Measurements from ENCODE around the gene NPL. TPM values are rescaled to one million over a fixed set of nuclear protein-coding genes. Genes with fewer than 3 reads are reported as not detected.

Gene NPL
- total RNA-seq, 3 donors from 2014 or later, result 8.1 to 12.5 (median 12.1) TPM

DNA sequence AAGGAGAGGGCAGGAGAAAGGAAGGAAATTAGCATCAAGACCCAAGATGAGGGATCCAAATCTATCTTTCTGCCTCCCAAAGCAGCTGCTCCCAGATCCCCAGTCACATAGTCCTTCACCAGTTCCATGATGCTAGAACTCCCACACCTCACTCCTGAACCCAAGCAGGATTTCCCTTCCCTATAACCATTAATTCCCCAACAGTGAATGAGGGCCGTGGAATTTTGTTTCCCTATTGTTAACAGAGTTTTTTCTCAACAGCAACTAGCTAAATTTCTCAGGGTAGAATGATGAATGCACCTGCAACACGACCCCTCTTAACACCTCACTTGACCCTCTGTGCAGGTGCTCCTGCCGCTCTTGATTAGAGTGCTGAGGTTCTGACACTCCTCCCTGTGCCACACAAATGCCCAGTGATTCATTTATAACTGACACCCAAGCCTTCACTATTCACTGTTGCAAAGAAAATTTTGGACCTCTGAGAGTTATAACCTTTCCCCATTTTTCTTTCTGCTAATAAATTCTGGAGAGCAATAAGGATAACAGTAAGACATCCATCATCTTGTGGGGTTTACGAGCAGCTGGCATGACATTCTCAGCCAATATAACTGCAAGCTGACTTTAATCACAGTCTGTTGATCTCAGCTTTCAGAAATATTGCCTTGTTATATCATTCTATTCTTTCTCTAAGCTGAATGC is 25.4 kb upstream of the NPL start:
- ATAC-seq (no peak), DNase-seq (no peak)
- H3K36me3 ChIP-seq (ENCODE audit: low read depth), result no peaks in the 10 kb centered on the region
- intact Hi-C loops (cut with DNase I, micrococcal nuclease), result no loop called here
- no peak overlapping the region for H3K4me3 ChIP-seq
- H3K9me3 ChIP-seq, result no peaks in the 10 kb centered on the region
- TF ChIP-seq, protein P1, sequence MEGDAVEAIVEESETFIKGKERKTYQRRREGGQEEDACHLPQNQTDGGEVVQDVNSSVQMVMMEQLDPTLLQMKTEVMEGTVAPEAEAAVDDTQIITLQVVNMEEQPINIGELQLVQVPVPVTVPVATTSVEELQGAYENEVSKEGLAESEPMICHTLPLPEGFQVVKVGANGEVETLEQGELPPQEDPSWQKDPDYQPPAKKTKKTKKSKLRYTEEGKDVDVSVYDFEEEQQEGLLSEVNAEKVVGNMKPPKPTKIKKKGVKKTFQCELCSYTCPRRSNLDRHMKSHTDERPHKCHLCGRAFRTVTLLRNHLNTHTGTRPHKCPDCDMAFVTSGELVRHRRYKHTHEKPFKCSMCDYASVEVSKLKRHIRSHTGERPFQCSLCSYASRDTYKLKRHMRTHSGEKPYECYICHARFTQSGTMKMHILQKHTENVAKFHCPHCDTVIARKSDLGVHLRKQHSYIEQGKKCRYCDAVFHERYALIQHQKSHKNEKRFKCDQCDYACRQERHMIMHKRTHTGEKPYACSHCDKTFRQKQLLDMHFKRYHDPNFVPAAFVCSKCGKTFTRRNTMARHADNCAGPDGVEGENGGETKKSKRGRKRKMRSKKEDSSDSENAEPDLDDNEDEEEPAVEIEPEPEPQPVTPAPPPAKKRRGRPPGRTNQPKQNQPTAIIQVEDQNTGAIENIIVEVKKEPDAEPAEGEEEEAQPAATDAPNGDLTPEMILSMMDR (IDR thresholded peaks at IDR 0.05), result no peak
- no peaks in the 10 kb centered on the region for H3K4me1 ChIP-seq (ENCODE audit: low read depth)

DNA sequence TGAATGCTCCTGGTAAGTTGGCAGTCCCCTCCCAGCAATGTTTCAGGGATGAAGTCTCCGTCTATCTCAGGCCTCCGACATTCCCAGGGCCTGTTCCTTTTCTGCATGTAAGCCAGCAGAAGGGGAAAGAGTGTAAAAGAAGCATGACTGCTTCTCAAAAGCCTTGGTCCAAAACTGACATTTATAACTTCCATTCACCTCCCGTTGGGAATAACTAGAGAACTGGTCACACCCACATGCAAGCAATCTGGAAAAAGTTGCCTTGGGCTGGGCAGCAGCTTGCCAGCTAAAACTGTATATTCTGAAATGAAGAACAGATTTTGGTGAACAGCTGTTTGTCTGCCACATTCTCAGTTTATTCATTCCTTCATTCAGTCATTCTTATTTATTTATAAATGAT is 24.2 kb upstream of the NPL start:
- ATAC-seq, result no peak

DNA sequence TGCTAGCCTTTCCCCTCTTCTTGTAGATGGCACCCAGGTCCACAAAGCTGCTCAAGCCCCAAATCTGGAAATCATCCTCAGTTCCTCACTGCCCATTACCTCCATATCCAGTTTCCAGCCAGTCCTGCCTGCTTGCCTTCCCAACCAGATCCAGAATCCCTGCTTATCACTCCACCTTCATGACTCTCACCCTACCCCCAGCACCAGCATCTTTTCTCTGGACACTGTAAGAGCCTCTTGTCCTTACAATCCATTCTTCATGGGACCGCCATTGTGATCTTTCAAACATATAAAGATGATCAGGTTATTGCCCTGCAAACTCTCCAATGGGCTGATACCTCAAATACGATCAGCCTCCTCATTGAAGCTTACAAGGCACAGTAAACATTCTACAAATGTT is 23.5 kb upstream of the NPL start:
- TF ChIP-seq, protein P1 (IDR thresholded peaks at IDR 0.05), result no peak
- DNase-seq (no peak), ATAC-seq (no peak)
- no peaks in the 10 kb centered on the region for H3K9me3 ChIP-seq
- H3K36me3 ChIP-seq (ENCODE audit: low read depth), result no peaks in the 10 kb centered on the region
- H3K4me1 ChIP-seq (ENCODE audit: low read depth), result no peaks in the 10 kb centered on the region
- no peak overlapping the region for H3K4me3 ChIP-seq
- intact Hi-C loops (cut with DNase I, micrococcal nuclease), result no loop called here

More for the DNA sequence above, 24.2 kb upstream of the NPL start:
- no peaks in the 10 kb centered on the region for H3K4me1 ChIP-seq (ENCODE audit: low read depth)
- no peaks in the 10 kb centered on the region for H3K9me3 ChIP-seq
- H3K36me3 ChIP-seq (ENCODE audit: low read depth), result no peaks in the 10 kb centered on the region
- intact Hi-C loops (cut with DNase I, micrococcal nuclease), result no loop called here
- TF ChIP-seq, protein P1 (IDR thresholded peaks at IDR 0.05), result no peak
- DNase-seq, result no peak
- no peak overlapping the region for H3K4me3 ChIP-seq

DNA sequence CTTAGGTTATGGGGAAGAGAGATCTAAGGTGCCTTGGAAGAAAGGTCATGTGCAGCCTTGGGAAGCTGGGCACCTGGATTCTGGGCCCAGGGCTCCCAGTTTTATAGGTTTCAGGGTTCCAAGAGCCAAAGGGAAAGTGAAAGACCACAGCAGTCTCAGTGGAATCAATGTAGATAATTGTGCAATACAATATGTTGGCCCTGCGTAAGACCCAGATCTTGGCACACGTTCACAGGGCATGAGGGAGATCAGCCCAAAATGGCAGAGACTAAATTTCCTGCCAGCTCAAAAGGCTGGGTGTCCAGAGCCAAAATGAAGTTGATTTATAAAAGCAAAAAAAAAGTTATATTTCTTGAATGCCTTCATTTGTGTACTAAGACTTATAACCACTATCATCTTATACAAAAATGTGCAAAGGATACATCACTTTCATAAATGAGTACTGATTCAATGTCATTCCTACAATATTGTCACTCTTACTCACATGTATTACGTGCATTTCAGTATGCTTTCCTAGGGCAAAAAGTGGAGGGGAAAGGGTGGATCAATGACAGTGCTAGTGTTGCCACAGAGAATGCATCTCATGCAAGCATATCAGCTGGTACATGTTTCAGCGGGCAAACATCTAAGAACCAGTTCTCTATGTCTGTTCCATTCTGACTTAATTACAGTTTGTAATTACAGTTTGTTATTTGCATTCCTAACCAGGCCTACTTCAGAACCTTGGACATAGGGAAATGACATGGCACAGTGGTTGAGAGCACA is 22.5 kb upstream of the NPL start:
- Histone ChIP-seq H3K36me3 (ENCODE audit: low read depth) (no peaks in the 10 kb centered on the region), H3K9me3 (no peaks in the 10 kb centered on the region), H3K4me1 (ENCODE audit: low read depth) (no peaks in the 10 kb centered on the region), H3K4me3 (no peak overlapping the region)
- DNase-seq (no peak), ATAC-seq (no peak)
- TF ChIP-seq, protein P1 (IDR thresholded peaks at IDR 0.05), result no peak
- intact Hi-C loops (cut with DNase I, micrococcal nuclease), result no loop called here

DNA sequence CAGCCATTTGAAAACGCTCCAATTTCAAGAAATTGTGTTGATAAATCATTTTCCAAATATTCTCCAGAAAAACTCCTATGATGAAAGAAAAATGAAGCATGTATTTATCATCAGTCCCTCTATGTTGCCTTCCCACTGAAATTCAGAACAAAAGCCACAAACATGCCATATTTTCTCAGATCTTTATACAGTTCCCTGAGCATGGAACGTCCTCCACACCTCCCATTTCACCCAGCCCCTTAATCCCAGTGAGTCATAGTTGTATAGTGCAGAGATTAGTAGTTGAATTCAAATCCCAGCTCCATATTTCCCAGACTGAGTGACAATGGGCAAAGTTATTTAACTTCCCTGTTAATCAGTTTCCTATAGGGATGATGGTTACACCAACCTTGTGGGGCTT is 20.6 kb upstream of the NPL start:
- DNase-seq (no peak), ATAC-seq (no peak)
- Histone ChIP-seq H3K4me3 (no peak overlapping the region), H3K9me3 (no peaks in the 10 kb centered on the region), H3K4me1 (ENCODE audit: low read depth) (no peaks in the 10 kb centered on the region), H3K36me3 (ENCODE audit: low read depth) (no peaks in the 10 kb centered on the region)
- intact Hi-C loops (cut with DNase I, micrococcal nuclease), result no loop called here
- TF ChIP-seq, protein P1 (IDR thresholded peaks at IDR 0.05), result no peak

Data from mucosa of descending colon (tissue), 3 donors.